HUES48 (cell line): ENCODE measurements around the gene SLC4A1AP.
"Not testable (repeated sequence)": the region's sequence is repeated elsewhere in the genome, so short reads cannot be mapped to it uniquely, and the experiment has no call there.

ENCODE experiments used
- H3K27ac ChIP-seq: one replicate; pipeline ENCODE4 v1.7.0; 2013; ENCODE audit warnings: low read depth, low read length, inconsistent platforms
- H3K27me3 ChIP-seq: 2 replicates; pipeline ENCODE4 v1.6.1; 2013; ENCODE audit warnings: mild to moderate bottlenecking, low read length; ENCODE audit not compliant: control insufficient read depth, insufficient read depth
- H3K36me3 ChIP-seq: 2 replicates; pipeline ENCODE4 v1.6.1; 2013; ENCODE audit warnings: low read length; ENCODE audit not compliant: control insufficient read depth, insufficient read depth
- H3K4me1 ChIP-seq: 2 replicates; pipeline ENCODE4 v1.6.1; 2013; ENCODE audit warnings: mild to moderate bottlenecking, low read length; ENCODE audit not compliant: control insufficient read depth, insufficient read depth
- H3K4me3 ChIP-seq: 2 replicates; pipeline ENCODE4 v1.5.1; 2013; ENCODE audit warnings: mild to moderate bottlenecking, low read depth, low read length
- H3K9ac ChIP-seq: 2 replicates; pipeline ENCODE4 v1.6.1; 2013; ENCODE audit warnings: mild to moderate bottlenecking, low read depth, low read length, moderate library complexity
- H3K9me3 ChIP-seq: 2 replicates; pipeline ENCODE4 v1.6.1; 2013; ENCODE audit warnings: low read length; ENCODE audit not compliant: control insufficient read depth, insufficient read depth

SLC4A1AP gene

GRCh38 chr2:27628767-27629709 lies 34.7 kb upstream of the SLC4A1AP start, which contains the start of the genes CCDC121 and GPN1:
Gene CCDC121, minus strand, starts transcription at chr2:27629012. Its CDS starts 1,213 bp downstream, at chr2:27627799.
Gene GPN1, plus strand, starts transcription at chr2:27629050. Its CDS starts 9 bp downstream, at chr2:27629059.
- Histone ChIP-seq H3K27ac (peak within 1 kb of the TSS; percentile 75), H3K9ac (peak within 1 kb of the TSS; percentile 94), H3K4me3 (peak within 1 kb of the TSS; percentile 94), H3K4me1 (peaks cover 7% of the 10 kb centered on the region), H3K9me3 (no peaks in the 10 kb centered on the region), H3K36me3 (peaks cover 44% of the 10 kb centered on the region), H3K27me3 (no peaks in the 10 kb centered on the region)

DNA sequence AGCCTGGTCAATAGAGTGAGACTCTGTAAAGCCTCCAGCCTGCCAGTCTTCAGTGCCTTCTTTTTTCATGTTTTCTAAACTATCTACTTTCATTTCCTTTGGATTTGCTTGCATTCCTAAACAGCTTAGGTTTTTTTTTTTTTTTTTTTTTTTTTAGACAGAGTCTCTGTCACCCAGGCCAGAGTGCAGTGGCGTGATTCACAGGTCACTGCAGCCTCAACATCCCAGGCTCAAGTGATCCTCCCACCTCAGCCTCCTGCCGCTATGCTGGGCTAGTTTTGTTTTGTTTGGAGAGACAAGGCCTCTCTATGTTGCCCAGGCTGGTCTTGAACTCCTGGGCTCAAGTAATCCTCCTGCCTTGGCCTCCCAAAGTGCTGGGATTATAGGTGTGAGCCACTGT lies 33.4 kb upstream of the SLC4A1AP start:
- not testable (repeated sequence) for H3K9ac ChIP-seq, H3K27me3 ChIP-seq, H3K4me3 ChIP-seq, H3K9me3 ChIP-seq, H3K4me1 ChIP-seq, H3K27ac ChIP-seq
- peaks cover 48% of the 10 kb centered on the region for H3K36me3 ChIP-seq

DNA sequence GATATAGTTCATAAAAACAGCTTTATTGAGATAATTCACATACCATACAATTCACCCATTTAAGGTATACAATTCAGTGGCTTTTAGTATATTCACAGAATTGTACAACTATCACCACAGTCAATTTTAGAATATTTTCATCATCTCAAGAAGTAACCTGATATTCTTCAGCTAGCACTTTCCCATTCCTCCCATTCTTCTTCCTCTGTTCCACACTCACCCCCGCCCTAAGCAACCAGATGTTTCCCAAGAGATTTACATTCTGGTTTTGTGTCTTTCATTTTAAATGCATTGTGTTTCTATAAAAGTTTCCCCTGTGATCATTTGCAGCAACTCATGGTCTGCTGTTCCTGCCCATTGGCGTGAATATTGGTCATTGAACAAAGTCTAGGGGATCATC lies 29.4 kb upstream of the SLC4A1AP start:
- Histone ChIP-seq H3K36me3 (peaks cover 88% of the 10 kb centered on the region), H3K9me3 (no peaks in the 10 kb centered on the region), H3K27me3 (no peaks in the 10 kb centered on the region), H3K9ac (no peak overlapping the region), H3K27ac (no peak overlapping the region), H3K4me1 (no peaks in the 10 kb centered on the region), H3K4me3 (no peak overlapping the region)

DNA sequence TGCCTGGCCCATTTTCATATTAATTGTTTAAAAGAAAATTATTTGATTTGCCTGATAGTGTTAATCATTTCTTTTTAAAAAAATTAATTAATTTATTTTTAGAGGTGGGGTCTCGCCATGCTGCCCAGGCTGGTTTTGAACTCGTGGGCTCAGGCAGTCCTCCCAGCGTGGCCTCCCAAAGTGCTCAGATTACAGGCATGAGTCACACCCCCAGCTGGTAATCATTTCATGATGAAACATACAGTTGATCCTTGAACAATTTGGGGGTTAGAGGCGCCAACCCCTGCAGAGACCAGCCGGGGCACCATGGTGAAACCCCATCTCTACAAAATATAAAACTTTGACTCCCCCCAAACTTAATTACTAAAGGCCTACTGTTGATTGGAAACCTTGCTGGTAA lies 26.9 kb upstream of the SLC4A1AP start:
- Histone ChIP-seq H3K4me3 (no peak overlapping the region), H3K36me3 (peaks cover 98% of the 10 kb centered on the region), H3K4me1 (no peaks in the 10 kb centered on the region), H3K9me3 (no peaks in the 10 kb centered on the region), H3K27ac (no peak overlapping the region), H3K27me3 (no peaks in the 10 kb centered on the region), H3K9ac (no peak overlapping the region)

DNA sequence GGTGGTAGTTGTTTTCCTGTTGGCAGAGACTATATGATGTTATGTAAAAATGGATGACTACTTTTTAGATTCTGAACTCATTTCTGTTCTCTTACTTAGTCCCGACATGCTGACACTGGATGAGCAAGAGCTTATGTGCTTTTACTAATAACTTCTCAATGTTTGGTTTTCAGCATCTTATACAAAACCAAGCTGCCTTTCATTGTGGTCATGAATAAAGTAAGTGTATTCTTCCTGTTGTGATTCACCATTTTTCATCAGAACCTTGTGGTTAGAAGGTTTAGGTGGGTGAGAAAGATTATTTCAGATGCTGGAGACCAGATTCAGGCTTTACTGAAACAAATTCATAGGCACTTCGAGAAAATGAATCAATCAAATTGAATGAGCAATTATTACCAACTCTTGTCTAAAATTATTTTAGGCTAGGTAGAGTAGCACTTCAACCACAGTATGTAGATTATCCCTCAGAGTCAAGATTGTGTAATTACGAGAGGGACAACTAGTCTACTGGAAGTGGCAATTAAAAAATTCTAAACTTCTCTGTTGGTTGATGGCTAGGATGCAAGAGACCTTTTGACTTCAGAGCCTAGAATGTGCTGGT lies 25.6 kb upstream of the SLC4A1AP start:
- no peaks in the 10 kb centered on the region for H3K27me3 ChIP-seq
- no peak overlapping the region for H3K27ac ChIP-seq
- peaks cover 95% of the 10 kb centered on the region for H3K36me3 ChIP-seq
- H3K4me3 ChIP-seq: no peak overlapping the region
- no peaks in the 10 kb centered on the region for H3K4me1 ChIP-seq
- H3K9ac ChIP-seq: no peak overlapping the region
- no peaks in the 10 kb centered on the region for H3K9me3 ChIP-seq

DNA sequence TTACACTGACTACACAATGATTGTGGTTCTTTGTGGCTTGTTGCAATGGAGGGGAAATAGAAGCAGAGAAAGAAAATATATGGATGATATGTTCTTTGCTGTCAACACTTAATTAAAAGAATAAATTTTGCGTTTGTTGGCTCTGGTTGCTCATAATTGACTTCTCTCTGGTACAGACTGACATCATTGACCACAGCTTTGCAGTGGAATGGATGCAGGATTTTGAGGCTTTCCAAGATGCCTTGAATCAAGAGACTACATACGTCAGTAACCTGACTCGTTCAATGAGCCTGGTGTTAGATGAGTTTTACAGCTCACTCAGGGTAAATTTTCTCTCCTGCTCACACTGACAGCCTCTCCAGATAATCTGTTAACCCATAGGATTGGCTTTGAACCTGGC lies 25.0 kb upstream of the SLC4A1AP start:
- Histone ChIP-seq H3K4me3 (no peak overlapping the region), H3K9ac (no peak overlapping the region), H3K9me3 (no peaks in the 10 kb centered on the region), H3K27me3 (no peaks in the 10 kb centered on the region), H3K36me3 (peaks cover 97% of the 10 kb centered on the region), H3K27ac (no peak overlapping the region), H3K4me1 (no peaks in the 10 kb centered on the region)

DNA sequence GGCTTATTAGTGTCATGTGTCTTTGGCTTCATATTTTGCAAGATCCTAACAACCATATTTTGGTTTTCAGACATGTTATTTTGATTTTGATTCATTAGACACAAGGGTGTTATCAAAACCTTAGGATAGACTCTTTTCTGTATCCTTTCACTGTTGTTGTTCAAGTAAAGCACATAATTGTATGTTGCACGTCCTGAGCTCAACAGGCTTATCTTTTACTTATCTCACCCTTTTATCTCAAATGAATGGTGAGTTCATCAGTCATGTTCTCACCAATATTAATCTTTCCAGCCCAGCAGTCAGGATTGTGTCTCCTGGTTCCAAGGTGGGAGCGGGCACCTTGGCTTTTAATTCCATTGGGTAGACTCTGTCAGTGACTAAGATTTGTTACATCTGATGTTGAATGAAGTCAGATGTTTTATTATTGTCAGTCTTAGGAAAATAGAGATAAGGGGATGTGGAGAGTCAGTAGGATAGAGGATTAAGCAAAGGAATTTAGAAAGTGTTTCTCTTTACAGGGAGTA lies 22.9 kb upstream of the SLC4A1AP start:
- H3K27me3 ChIP-seq: no peaks in the 10 kb centered on the region
- H3K36me3 ChIP-seq: peaks cover 92% of the 10 kb centered on the region
- no peaks in the 10 kb centered on the region for H3K4me1 ChIP-seq
- no peaks in the 10 kb centered on the region for H3K9me3 ChIP-seq
- no peak overlapping the region for H3K27ac ChIP-seq
- no peak overlapping the region for H3K9ac ChIP-seq
- H3K4me3 ChIP-seq: no peak overlapping the region

- no peaks in the 10 kb centered on the region for H3K27me3 ChIP-seq
- no peak overlapping the region for H3K9ac ChIP-seq
- no peak overlapping the region for H3K4me3 ChIP-seq
- no peak overlapping the region for H3K27ac ChIP-seq
- H3K4me1 ChIP-seq: no peaks in the 10 kb centered on the region
- H3K36me3 ChIP-seq: peaks cover 85% of the 10 kb centered on the region
- no peaks in the 10 kb centered on the region for H3K9me3 ChIP-seq
These were observed 18.5 kb upstream of the SLC4A1AP start for GRCh38 chr2:27645197-27645596.

- Histone ChIP-seq H3K27me3 (no peaks in the 10 kb centered on the region), H3K4me1 (no peaks in the 10 kb centered on the region), H3K36me3 (peaks cover 83% of the 10 kb centered on the region), H3K27ac (no peak overlapping the region), H3K9ac (no peak overlapping the region), H3K4me3 (no peak overlapping the region), H3K9me3 (no peaks in the 10 kb centered on the region)
These were observed 16.4 kb upstream of the SLC4A1AP start for GRCh38 chr2:27647289-27647688.

DNA sequence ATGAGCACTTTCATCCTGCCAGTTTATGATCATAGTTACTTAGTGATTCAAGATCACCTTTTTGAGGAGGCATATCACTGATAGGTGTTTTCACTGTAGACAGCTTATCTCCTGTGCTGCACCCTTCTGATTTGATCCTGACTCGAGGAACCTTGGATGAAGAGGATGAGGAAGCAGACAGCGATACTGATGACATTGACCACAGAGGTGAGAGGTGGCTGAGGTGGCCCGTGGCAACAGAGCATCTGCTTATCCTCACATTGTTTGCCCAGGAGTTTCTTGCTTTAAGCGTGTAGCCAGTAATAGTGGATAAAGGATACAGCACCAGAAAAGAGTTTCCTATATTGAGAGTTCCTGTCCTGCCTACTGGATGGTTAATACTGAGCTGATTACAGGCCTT lies 16.0 kb upstream of the SLC4A1AP start:
- H3K27ac ChIP-seq: no peak overlapping the region
- H3K9ac ChIP-seq: no peak overlapping the region
- H3K27me3 ChIP-seq: no peaks in the 10 kb centered on the region
- H3K36me3 ChIP-seq: peaks cover 85% of the 10 kb centered on the region
- H3K4me1 ChIP-seq: no peaks in the 10 kb centered on the region
- no peaks in the 10 kb centered on the region for H3K9me3 ChIP-seq
- no peak overlapping the region for H3K4me3 ChIP-seq

DNA sequence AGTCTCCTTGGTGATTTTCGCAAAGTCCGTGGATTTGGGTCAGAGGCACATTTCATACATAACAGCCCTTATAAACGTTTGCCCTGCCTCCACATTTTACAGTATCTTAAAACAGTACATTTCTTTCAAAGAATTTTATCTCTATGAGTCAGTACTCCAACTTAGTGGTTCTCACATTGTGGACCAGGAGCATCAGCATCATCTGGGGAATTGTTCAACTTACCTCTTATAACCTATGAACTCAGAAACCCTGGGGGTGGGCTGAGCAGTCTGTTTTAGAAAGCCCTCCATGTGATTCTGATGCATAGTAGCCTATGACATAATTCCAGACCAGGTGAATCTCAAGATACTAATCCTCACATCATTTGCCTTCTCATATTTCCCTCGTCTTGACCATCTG lies 12.6 kb upstream of the SLC4A1AP start:
- H3K27me3 ChIP-seq: no peaks in the 10 kb centered on the region
- no peak overlapping the region for H3K27ac ChIP-seq
- H3K9ac ChIP-seq: no peak overlapping the region
- H3K9me3 ChIP-seq: no peaks in the 10 kb centered on the region
- H3K4me1 ChIP-seq: peaks cover 9% of the 10 kb centered on the region
- peaks cover 89% of the 10 kb centered on the region for H3K36me3 ChIP-seq
- no peak overlapping the region for H3K4me3 ChIP-seq
